Activated CD4-positive, alpha-beta memory T cell treated with anti-CD3 and anti-CD28 coated beads, Interleukin-2, amount 10 ng/mL, durations not matched to agents 7 days and 5 days (primary cell): ENCODE data around the gene EHBP1L1. TPM values are rescaled to one million over a fixed set of nuclear protein-coding genes. Genes with fewer than 3 reads are reported as not detected.
"Not testable (repeated sequence)": the region's sequence is repeated elsewhere in the genome, so short reads cannot be mapped to it uniquely, and the experiment has no call there.

Experiments
- CTCF ChIA-PET: fragments of 350-600 bp; sonication (Branson Sonifier 250); formaldehyde crosslinking; loops from one replicate; lab custom pipeline; 2021; ENCODE audit warnings: antibody characterized with exemption, inconsistent platforms; lab: Charles Lee
- POLR2A ChIA-PET: fragments of 350-600 bp; sonication (Branson Sonifier 250); formaldehyde crosslinking; loops from one replicate; lab custom pipeline; 2021; ENCODE audit warnings: antibody characterized with exemption; lab: Charles Lee
- DNase-seq: peaks from one replicate; pipeline ENCODE4 v3.0.0-alpha.2; 2020
- H3K27ac Mint-ChIP-seq: one replicate; pipeline ENCODE4 v1.8.0; 2021; ENCODE audit warnings: mild to moderate bottlenecking, mixed read lengths
- H3K27me3 Mint-ChIP-seq: one replicate; pipeline ENCODE4 v1.8.0; 2021; ENCODE audit warnings: mixed read lengths
- H3K36me3 Mint-ChIP-seq: one replicate; pipeline ENCODE4 v1.8.0; 2021; ENCODE audit warnings: low read depth, mixed read lengths
- H3K4me1 Mint-ChIP-seq: one replicate; pipeline ENCODE4 v1.8.0; 2021; ENCODE audit warnings: mixed read lengths
- H3K4me3 Mint-ChIP-seq: one replicate; pipeline ENCODE4 v1.8.0; 2021; ENCODE audit warnings: mild to moderate bottlenecking, mixed read lengths
- H3K9me3 Mint-ChIP-seq: one replicate; pipeline ENCODE4 v1.8.0; 2021; ENCODE audit warnings: mixed read lengths
- total RNA-seq, 2 experiments: library from RNA; stranded (reverse); gene quantifications; one replicate each; pipeline ENCODE4 v1.2.3, GENCODE V29; 2021

The EHBP1L1 gene
- total RNA-seq, 2 experiments from 2014 or later, result 118 to 119 TPM

DNA sequence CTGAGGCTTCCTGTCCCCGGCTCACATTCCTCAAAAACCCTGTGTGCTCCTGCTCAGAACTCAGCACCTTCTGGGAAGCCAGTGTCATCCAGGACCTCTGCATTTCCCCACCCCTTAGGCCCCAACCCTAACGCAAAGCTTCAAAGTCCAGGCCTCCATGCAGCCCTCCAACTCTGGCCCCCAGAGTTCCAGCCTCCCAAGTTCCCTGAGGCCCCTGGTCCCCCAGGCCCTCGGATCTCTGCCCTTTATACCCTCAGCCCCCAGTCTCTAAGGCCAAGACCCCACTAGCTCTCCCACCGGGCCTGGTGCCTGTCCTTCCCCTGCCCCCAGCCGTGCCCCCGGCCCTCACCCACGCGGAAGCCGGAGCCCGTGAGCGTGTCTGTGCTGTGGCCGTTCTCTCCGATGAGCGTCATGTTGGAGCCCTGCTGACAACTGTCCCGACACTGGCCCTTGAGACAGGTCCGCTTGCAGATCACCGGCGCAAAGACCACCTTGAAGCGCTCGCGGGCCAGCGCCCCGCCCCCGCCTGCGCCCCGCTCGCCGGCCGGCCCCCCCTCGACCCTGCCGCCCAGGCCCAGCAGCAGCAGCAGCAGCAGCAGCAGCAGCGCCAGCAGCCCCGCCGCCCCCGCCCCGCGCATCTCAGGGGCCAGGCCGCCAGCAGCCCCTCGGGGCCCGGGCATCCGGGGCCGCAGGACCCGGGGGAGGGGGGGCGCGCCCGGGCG is 18.4 kb upstream of the EHBP1L1 start:
- peaks cover 62% of the 10 kb centered on the region for H3K4me1 Mint-ChIP-seq
- H3K27ac Mint-ChIP-seq, result peak overlapping the region; percentile 74
- no peaks in the 10 kb centered on the region for H3K36me3 Mint-ChIP-seq
- no peaks in the 10 kb centered on the region for H3K27me3 Mint-ChIP-seq
- ChIA-PET POLR2A (interaction anchor here (0.7 to 1.9 kb wide), 9 partner anchors 8 to 138 kb away, joined by 3 to 12 read pairs (median 6); partner anchors contain the start of genes FAM89B and ZNRD2), CTCF (interaction anchor here (1.0 to 1.4 kb wide), 2 partner anchors 8 to 16 kb away, joined by 3 read pairs; no protein-coding TSS in a partner anchor)
- H3K4me3 Mint-ChIP-seq, result peak overlapping the region; percentile 74
- H3K9me3 Mint-ChIP-seq, result no peaks in the 10 kb centered on the region
- DNase-seq, result no peak

DNA sequence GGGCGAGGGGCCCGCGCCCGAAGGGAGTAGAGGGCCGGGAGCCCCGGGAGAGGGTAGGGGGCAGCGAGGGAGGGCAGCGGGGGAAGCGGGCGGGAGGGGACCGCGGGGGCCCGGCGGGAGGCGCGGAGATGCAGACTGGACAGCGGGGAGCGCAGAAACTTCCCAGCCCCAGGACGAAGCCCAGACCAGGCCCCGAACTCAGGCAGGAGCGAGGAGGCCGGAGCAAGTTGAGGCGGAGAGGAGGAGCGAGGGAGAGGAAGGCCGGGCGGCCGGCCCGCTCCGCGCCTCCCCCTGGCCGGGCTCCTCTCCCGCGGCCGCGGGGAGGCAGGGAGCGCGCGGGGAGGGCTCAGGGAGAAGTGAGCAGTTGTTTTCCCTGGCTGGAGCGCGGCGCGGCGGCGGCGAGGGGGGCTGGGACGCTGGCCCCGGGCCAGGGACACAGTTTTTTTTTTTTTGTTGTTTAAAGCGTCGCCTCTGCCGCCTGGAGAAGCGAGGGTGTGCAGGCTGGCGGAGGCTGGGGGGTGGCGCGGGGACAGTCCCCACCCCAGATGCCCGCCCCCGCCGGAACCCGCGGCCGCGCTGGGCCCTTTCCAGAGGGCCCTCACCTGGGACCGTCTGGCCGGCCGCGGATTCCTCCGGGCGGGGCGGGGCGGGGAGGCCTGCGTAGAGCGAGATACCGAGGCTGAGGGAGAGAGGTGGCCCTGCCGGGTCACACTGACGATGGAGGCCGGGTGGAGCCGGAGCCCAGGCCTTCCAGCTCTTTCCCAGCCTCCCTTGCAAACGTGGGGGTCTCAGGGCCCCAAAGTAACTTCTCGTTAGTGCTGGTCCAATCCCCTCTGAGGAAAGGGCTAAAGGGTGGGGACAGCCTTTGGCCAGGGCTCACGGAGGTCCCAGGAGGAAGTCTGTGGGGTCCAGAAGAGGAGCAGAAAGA is 17.6 kb upstream of the EHBP1L1 start, which contains the start of gene LTBP3:
Gene LTBP3 (minus strand): TSS at position 358 of the 928 bp plus-strand sequence. CDS start 400 bp downstream, outside the sequence.
- peaks cover 56% of the 10 kb centered on the region for H3K4me1 Mint-ChIP-seq
- H3K9me3 Mint-ChIP-seq, result no peaks in the 10 kb centered on the region
- CTCF ChIA-PET, result interaction anchor here (0.7 to 1.2 kb wide), 3 partner anchors 14 to 46 kb away, joined by 3 read pairs; partner anchors contain the start of gene FAM89B
- DNase-seq, result no peak
- no peaks in the 10 kb centered on the region for H3K27me3 Mint-ChIP-seq
- POLR2A ChIA-PET, result interaction anchor here (0.9 to 4.1 kb wide), 8 partner anchors 12 to 60 kb away, joined by 3 to 31 read pairs (median 3); partner anchors contain the start of genes EHBP1L1, FAM89B, PCNX3 and ZNRD2
- peak within 1 kb of the TSS; percentile 74 for H3K4me3 Mint-ChIP-seq
- H3K36me3 Mint-ChIP-seq, result no peaks in the 10 kb centered on the region
- peak within 1 kb of the TSS; percentile 74 for H3K27ac Mint-ChIP-seq

DNA sequence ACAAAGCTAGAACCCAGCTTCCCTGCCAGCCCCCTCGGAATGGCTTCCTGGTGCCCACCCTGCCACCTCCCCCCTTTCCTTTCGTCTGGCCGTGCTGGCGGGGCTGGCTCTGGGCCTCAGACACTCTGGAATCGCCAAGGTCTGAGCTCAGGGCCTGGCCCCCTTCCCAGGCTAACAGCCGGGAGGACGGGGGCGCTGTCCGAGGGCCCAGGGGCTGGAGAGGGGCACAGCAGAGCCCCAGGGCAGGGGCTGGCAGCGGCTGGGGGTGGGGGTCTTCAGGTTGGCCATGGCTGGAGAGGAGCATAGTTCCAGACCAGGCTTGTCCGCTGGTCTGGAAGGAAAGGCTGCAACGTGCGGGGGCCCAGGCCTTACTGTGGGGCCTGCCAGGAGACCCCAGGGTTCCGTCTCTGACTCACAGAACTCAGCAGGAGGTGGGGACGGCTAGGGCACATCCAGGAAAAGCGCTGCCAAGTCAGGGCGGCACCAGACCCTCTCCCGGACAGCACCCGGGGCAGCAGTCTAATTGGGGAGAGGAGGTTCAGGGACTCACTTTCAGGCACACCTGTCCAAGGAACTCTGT is 16.8 kb upstream of the EHBP1L1 start:
- H3K4me3 Mint-ChIP-seq, result peak overlapping the region; percentile 61
- no peaks in the 10 kb centered on the region for H3K9me3 Mint-ChIP-seq
- H3K4me1 Mint-ChIP-seq, result peaks cover 55% of the 10 kb centered on the region
- peak overlapping the region; percentile 58 for H3K27ac Mint-ChIP-seq
- H3K27me3 Mint-ChIP-seq, result no peaks in the 10 kb centered on the region
- POLR2A ChIA-PET, result interaction anchor here (0.8 to 4.1 kb wide), 8 partner anchors 13 to 61 kb away, joined by 3 to 31 read pairs (median 4); partner anchors contain the start of genes EHBP1L1, FAM89B, PCNX3 and ZNRD2
- no peak for DNase-seq
- CTCF ChIA-PET, result interaction anchor here (0.7 to 1.2 kb wide), 4 partner anchors 8 to 47 kb away, joined by 3 read pairs; partner anchors contain the start of gene FAM89B
- no peaks in the 10 kb centered on the region for H3K36me3 Mint-ChIP-seq

DNA sequence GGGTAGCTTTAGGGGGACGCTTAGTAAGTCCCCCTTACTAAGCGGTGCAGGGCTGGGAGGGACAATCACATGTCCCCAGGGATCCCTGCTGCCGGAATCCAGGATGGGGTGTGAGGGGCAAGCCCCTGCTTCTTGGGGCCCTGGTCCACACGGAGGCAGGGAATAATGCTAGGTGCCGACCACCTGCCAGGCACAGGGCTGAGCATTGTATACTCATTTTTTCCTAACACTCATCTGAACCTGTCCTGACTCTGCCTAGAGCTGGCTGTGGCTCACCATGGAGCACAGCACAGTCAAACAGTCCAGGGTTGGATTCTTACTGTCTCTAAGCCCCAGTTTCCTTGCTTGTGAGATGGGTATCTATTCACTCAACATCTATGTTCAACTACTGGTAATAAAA is 16.3 kb upstream of the EHBP1L1 start:
- peak overlapping the region; percentile 38 for H3K4me3 Mint-ChIP-seq
- H3K36me3 Mint-ChIP-seq, result no peaks in the 10 kb centered on the region
- no peaks in the 10 kb centered on the region for H3K27me3 Mint-ChIP-seq
- ChIA-PET CTCF (interaction anchor here (0.7 to 1.5 kb wide), 5 partner anchors 8 to 47 kb away, joined by 3 read pairs; partner anchors contain the start of gene ZNRD2), POLR2A (interaction anchor here (0.8 to 4.1 kb wide), 7 partner anchors 12 to 61 kb away, joined by 3 to 31 read pairs (median 4); partner anchors contain the start of genes EHBP1L1, FAM89B, SCYL1 and ZNRD2)
- peak overlapping the region; percentile 14 for H3K27ac Mint-ChIP-seq
- H3K9me3 Mint-ChIP-seq, result no peaks in the 10 kb centered on the region
- no peak for DNase-seq
- peaks cover 53% of the 10 kb centered on the region for H3K4me1 Mint-ChIP-seq

DNA sequence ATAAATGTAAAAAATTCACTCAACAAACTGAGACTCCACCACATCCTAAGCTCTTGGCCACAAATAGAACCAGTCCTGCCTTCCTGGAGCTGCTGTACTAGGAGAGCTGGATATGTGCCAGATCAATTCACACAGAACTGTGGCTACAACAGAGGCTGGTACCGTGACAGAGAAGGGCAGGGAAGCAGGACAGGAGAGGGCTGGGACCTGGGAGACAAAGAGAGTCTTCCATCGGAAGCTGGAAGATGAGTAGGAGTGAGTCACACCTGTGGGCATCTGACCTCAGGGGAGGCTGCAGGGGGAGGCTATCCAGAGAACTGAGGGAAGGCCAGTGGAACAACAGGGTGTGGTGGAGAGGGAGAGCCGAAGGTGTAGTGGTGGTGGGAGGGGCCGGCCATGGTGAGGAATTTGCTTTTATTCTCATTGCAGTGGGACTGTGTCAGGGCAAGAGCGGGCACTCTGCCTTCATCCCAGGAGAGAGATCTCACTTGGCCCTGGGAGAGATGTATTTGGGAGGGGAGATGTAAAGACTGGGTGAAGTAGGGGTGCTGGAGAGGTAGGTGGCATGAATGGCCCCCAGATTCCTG is 15.8 kb upstream of the EHBP1L1 start:
- Mint-ChIP-seq H3K4me3 (no peak overlapping the region), H3K27me3 (no peaks in the 10 kb centered on the region), H3K36me3 (no peaks in the 10 kb centered on the region), H3K27ac (no peak overlapping the region), H3K9me3 (no peaks in the 10 kb centered on the region), H3K4me1 (peaks cover 53% of the 10 kb centered on the region)
- DNase-seq, result no peak
- CTCF ChIA-PET, result interaction anchor here (0.8 to 1.5 kb wide), 4 partner anchors 9 to 28 kb away, joined by 3 to 4 read pairs (median 3); partner anchors contain the start of gene ZNRD2
- POLR2A ChIA-PET, result interaction anchor here (0.6 to 4.1 kb wide), 7 partner anchors 12 to 236 kb away, joined by 3 to 31 read pairs (median 4); partner anchors contain the start of genes EHBP1L1, FAM89B, SCYL1 and ZNRD2

DNA sequence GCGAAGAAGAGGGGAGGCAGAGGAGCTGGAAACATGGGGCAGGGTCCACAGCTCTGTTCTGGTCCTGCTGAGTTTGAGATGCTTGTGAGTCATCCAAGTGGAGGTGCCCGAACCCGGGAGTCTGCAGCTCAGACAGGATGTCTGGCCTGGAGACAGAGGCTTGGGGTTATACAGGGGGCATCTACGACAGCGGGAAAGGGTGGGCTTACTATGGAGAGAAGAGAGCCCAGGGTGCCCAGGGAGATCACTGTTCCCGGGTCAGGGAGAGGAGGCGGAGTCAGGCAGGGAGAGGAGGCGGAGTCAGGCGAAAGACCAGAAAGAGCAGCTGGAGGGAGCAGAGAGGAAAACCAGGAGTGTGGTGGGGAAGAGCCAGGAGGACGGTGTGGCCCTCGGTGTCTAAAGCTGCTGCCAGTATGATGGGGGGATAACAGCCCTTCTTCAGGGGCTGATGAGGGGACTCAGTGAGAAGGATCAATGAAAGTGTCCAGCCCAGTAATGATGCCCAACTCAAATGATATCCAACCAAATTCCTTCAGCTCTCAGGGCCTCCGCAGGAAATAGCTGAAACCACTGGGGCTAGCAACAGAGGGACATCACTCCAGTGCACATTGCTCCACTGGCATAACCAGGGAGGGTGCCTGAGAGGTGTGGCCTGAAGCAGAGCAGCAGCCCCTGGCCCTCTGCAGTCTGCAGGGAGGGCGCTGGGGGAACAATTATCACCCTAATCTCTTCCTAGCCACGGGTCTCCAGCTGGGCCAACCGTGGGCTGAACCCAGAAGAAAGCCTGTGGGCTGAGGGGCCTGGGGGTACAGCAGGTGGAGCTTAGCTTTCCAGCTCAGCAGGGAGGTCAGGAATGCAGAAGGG is 15.1 kb upstream of the EHBP1L1 start:
- Mint-ChIP-seq H3K9me3 (no peaks in the 10 kb centered on the region), H3K4me1 (peaks cover 53% of the 10 kb centered on the region), H3K27ac (no peak overlapping the region), H3K4me3 (no peak overlapping the region), H3K36me3 (no peaks in the 10 kb centered on the region), H3K27me3 (no peaks in the 10 kb centered on the region)
- ChIA-PET POLR2A (interaction anchor here (0.6 to 4.1 kb wide), 6 partner anchors 11 to 236 kb away, joined by 3 to 31 read pairs (median 6); partner anchors contain the start of genes EHBP1L1, FAM89B, SCYL1 and ZNRD2), CTCF (interaction anchor here (0.5 to 2.2 kb wide), 6 partner anchors 9 to 29 kb away, joined by 3 to 6 read pairs (median 4); partner anchors contain the start of gene ZNRD2)
- DNase-seq, result no peak

DNA sequence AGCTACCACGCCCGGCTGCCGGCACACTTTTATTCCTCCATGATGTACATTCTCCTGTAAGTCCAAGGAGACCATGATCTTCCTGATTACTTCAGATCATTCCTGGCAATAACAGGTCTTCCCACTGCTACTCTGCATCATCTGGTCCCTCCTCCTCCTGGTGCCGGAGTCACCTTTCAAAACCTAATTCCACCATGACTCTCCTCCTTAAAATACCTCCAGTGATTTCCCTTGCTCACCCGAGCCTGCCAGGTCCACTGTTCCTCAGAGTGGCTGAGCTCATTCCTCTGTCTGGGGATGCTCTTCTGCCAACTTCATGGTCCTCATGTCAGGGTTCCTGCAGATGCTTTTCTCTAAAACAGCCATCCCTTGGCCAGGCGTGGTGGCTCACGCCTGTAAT is 13.8 kb upstream of the EHBP1L1 start:
- Mint-ChIP-seq H3K4me1 (peaks cover 54% of the 10 kb centered on the region), H3K27me3 (no peaks in the 10 kb centered on the region), H3K9me3 (no peaks in the 10 kb centered on the region), H3K36me3 (no peaks in the 10 kb centered on the region), H3K27ac (no peak overlapping the region), H3K4me3 (no peak overlapping the region)
- no peak for DNase-seq
- ChIA-PET CTCF (interaction anchor here (1.1 to 2.2 kb wide), 4 partner anchors 10 to 21 kb away, joined by 4 to 6 read pairs (median 4); no protein-coding TSS in a partner anchor), POLR2A (interaction anchor here (0.7 to 4.1 kb wide), 5 partner anchors 9 to 102 kb away, joined by 3 to 31 read pairs (median 5); partner anchors contain the start of genes EHBP1L1, FAM89B and ZNRD2)

DNA sequence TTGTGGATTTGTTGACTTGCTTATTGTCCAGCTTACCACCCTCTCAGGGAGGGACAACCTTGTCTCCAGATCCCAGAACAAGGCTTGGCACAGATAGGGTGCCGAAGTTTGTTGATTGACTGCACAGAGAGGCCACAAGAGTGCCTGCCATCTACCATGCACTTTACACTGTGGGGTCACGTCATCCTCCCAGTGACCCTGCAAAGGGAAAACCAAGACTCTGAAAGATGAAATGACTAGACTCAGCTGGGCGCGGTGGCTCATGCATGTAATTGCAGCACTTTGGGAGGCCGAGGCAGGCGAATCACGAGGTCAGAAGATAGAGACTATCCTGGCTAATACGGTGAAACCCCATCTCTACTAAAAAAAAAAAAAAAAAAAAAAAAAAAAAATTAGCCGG is 13.1 kb upstream of the EHBP1L1 start:
- no peak overlapping the region for H3K27ac Mint-ChIP-seq
- no peak overlapping the region for H3K4me3 Mint-ChIP-seq
- POLR2A ChIA-PET, result interaction anchor here (1.8 to 2.9 kb wide), 2 partner anchors 9 to 14 kb away, joined by 5 to 10 read pairs; partner anchors contain the start of gene EHBP1L1
- peaks cover 50% of the 10 kb centered on the region for H3K4me1 Mint-ChIP-seq
- no peak for DNase-seq
- no peaks in the 10 kb centered on the region for H3K9me3 Mint-ChIP-seq
- no peaks in the 10 kb centered on the region for H3K36me3 Mint-ChIP-seq
- CTCF ChIA-PET, result interaction anchor here (1.1 to 2.2 kb wide), 2 partner anchors 11 to 16 kb away, joined by 4 to 5 read pairs; no protein-coding TSS in a partner anchor
- H3K27me3 Mint-ChIP-seq, result no peaks in the 10 kb centered on the region

DNA sequence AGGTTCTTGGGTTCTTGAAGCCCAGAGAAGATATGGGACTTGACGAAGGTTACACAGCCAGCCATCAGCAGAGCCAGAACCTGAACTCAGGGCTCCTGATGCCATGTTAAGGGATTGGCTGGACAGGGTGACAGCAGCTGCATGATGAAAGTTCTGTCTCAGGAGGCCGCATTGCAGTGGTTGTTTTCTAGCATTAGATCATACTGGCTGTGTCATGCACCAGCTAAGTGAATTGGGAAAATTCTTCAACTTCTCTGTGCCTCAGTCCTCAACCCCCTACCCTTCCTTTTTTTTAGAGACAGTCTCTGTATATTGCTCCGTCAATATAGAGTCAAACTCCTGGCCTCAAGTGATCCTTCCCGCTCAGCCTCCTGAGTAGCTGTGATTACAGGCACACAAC is 12.3 kb upstream of the EHBP1L1 start:
- no peaks in the 10 kb centered on the region for H3K9me3 Mint-ChIP-seq
- peaks cover 55% of the 10 kb centered on the region for H3K4me1 Mint-ChIP-seq
- H3K4me3 Mint-ChIP-seq, result no peak overlapping the region
- H3K36me3 Mint-ChIP-seq, result peaks cover 5% of the 10 kb centered on the region
- no peak for DNase-seq
- H3K27me3 Mint-ChIP-seq, result no peaks in the 10 kb centered on the region
- H3K27ac Mint-ChIP-seq, result peak overlapping the region; percentile 24
- CTCF ChIA-PET, result interaction anchor here (3.2 kb wide), 1 partner anchor 11 kb away, joined by 25 read pairs; no protein-coding TSS in a partner anchor
- POLR2A ChIA-PET, result interaction anchor here (1.2 kb wide), 1 partner anchor 63 kb away, joined by 3 read pairs; no protein-coding TSS in a partner anchor

DNA sequence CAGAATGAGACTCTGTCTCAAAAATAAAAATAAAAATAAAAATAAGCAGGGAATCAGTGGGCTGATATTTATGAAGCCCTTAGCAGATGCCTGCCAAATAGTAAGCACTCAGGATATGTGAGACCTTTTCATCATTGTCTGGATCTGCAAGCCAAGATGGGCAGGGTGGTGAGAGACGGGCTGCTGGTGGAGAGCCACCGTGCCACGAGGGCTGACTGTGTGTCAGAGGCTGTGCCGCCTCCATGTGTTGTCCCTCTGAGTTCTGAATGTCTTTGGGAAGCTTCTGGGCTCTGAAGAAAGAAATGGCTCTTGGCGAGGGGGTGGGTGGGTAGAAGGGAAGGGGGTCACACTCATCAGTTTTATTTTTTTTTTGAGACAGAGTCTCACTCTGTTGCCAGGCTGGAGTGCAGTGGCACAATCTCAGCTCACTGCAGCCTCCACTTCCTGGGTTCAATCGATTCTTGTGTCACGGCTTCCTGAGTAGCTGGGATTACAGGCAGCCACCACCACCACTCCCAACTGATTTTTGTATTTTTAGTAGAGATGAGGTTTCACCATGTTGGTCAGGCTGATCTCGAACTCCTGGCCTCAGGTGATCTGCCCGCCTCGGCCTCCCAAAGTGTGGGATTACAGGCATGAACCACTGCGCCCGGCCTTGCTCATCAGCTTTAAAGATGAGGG is 10.8 kb upstream of the EHBP1L1 start:
- CTCF ChIA-PET, result interaction anchor here (0.6 to 3.7 kb wide), 9 partner anchors 8 to 302 kb away, joined by 3 to 33 read pairs (median 5); partner anchors contain the start of gene MUS81
- not testable (repeated sequence) for H3K9me3 Mint-ChIP-seq, DNase-seq, H3K27me3 Mint-ChIP-seq
- Mint-ChIP-seq H3K27ac (peak overlapping the region; percentile 97), H3K4me3 (peak overlapping the region; percentile 47), H3K4me1 (peaks cover 58% of the 10 kb centered on the region), H3K36me3 (peaks cover 13% of the 10 kb centered on the region)
- POLR2A ChIA-PET, result interaction anchor here (0.6 to 2.9 kb wide), 17 partner anchors 8 to 145 kb away, joined by 3 to 29 read pairs (median 6); partner anchors contain the start of genes EHBP1L1, MALAT1, NEAT1 and PCNX3
